B cell (primary cell): ENCODE measurements around the gene RARB. TPM values are rescaled to one million over a fixed set of nuclear protein-coding genes. Genes with fewer than 3 reads are reported as not detected.

Source experiments
- ATAC-seq: fragments of 200-7000 bp; cut with Tn5 transposase; one replicate; pipeline ENCODE4 v1.10.0; 2021; ENCODE audit warnings: low read depth, mild to moderate bottlenecking, moderate number of reproducible peaks, moderate library complexity
- CTCF ChIA-PET: fragments of 350-600 bp; sonication (Branson Sonifier 250); formaldehyde crosslinking; loops from one replicate; lab custom pipeline; 2021; ENCODE audit warnings: antibody characterized with exemption, inconsistent platforms; lab: Charles Lee
- POLR2A ChIA-PET: fragments of 350-600 bp; sonication (Branson Sonifier 250); formaldehyde crosslinking; loops from one replicate; lab custom pipeline; 2021; ENCODE audit warnings: antibody characterized with exemption; lab: Charles Lee
- DNase-seq: peaks from one replicate; pipeline ENCODE4 v3.0.0; 2013
- H2AFZ ChIP-seq: 2 replicates; pipeline ENCODE4 v1.6.1; 2012; ENCODE audit warnings: mild to moderate bottlenecking, low read depth, low read length; ENCODE audit not compliant: insufficient read depth, poor library complexity, severe bottlenecking
- H3K27ac ChIP-seq, 2 donors: 1 replicate in 1 of 2; 2 replicates in 1 of 2; pipeline ENCODE4 v1.5.1; 2012 to 2013; ENCODE audit warnings: low read length in 2 of 2, mild to moderate bottlenecking in 2 of 2, moderate library complexity in 1 of 2
- H3K27me3 ChIP-seq, 4 experiments: fragments of 200-600 bp in 1 of 4; sonication (generic) in 1 of 4; replicated peaks in 1 of 4; 1 replicate in 2 of 4; 2 replicates in 2 of 4; pipeline versions ENCODE4 v1.6.1 to v1.7.0; 2013 to 2016; ENCODE audit warnings: low read length in 3 of 4, mild to moderate bottlenecking in 2 of 4, mixed read lengths in 1 of 4, moderate library complexity in 1 of 4; ENCODE audit not compliant: insufficient read depth in 4 of 4, control insufficient read depth in 3 of 4; ENCODE audit errors: control extremely low read depth in 1 of 4
- H3K36me3 ChIP-seq, 2 experiments: replicated peaks in 1 of 2; 1 replicate in 1 of 2; 2 replicates in 1 of 2; pipeline versions ENCODE4 v1.6.1 to v1.7.1; 2013; ENCODE audit warnings: low read length in 1 of 2; ENCODE audit not compliant: insufficient read depth in 2 of 2, control insufficient read depth in 1 of 2; ENCODE audit errors: control extremely low read depth in 1 of 2, extremely low read depth in 1 of 2
- H3K4me1 ChIP-seq, 2 donors: fragments of 200-600 bp in 1 of 2; sonication (generic) in 1 of 2; 1 replicate in 1 of 2; 2 replicates in 1 of 2; pipeline versions ENCODE4 v1.5.1 to v1.6.1; 2013 to 2017; ENCODE audit warnings: low read length in 2 of 2; ENCODE audit not compliant: control insufficient read depth in 2 of 2, insufficient read depth in 2 of 2
- H3K4me2 ChIP-seq: replicated peaks from 2 replicates; pipeline ENCODE3; 2012; ENCODE audit warnings: mild to moderate bottlenecking, low read depth, low read length; ENCODE audit not compliant: poor library complexity, severe bottlenecking
- H3K4me3 ChIP-seq, 5 experiments: fragments of 200-600 bp in 1 of 5; sonication (generic) in 1 of 5; 1 replicate in 3 of 5; 2 replicates in 2 of 5; pipeline versions ENCODE4 v1.5.1 to v1.7.0; 2011 to 2016; ENCODE audit warnings: low read length in 4 of 5, mild to moderate bottlenecking in 4 of 5, low read depth in 2 of 5, control low read depth in 1 of 5, moderate library complexity in 1 of 5; ENCODE audit not compliant: insufficient read depth in 1 of 5; ENCODE audit errors: control extremely low read depth in 1 of 5, extremely low read depth in 1 of 5
- H3K79me2 ChIP-seq: fragments of 200-600 bp; sonication (generic); one replicate; pipeline ENCODE4 v1.6.0; 2016; ENCODE audit warnings: low read length; ENCODE audit not compliant: control insufficient read depth, insufficient read depth
- H3K9ac ChIP-seq: fragments of 200-600 bp; sonication (generic); 2 replicates; pipeline ENCODE4 v1.6.1; 2017; ENCODE audit warnings: mild to moderate bottlenecking, low read length, moderate library complexity
- H3K9me3 ChIP-seq, 3 donors: one replicate each; pipeline versions ENCODE4 v1.6.1 to v1.7.1; 2013; ENCODE audit warnings: low read length in 2 of 3; ENCODE audit not compliant: control insufficient read depth in 2 of 3, insufficient read depth in 1 of 3; ENCODE audit errors: control extremely low read depth in 1 of 3
- H4K20me1 ChIP-seq: 2 replicates; pipeline ENCODE4 v1.6.0; 2012; ENCODE audit warnings: mild to moderate bottlenecking, low read length; ENCODE audit not compliant: insufficient read depth, control insufficient read depth, poor library complexity, severe bottlenecking
- H3K27ac Mint-ChIP-seq: one replicate; pipeline ENCODE4 v1.8.0; 2021; ENCODE audit warnings: mixed read lengths
- H3K27me3 Mint-ChIP-seq: one replicate; pipeline ENCODE4 v1.8.0; 2021; ENCODE audit warnings: mixed read lengths
- H3K4me1 Mint-ChIP-seq: one replicate; pipeline ENCODE4 v1.8.0; 2021; ENCODE audit warnings: mixed read lengths
- H3K4me3 Mint-ChIP-seq: one replicate; pipeline ENCODE4 v1.8.0; 2021; ENCODE audit warnings: mixed read lengths
- H3K9me3 Mint-ChIP-seq: one replicate; pipeline ENCODE4 v1.8.0; 2022; ENCODE audit warnings: mixed read lengths; ENCODE audit not compliant: insufficient read depth
- CTCF ChIP-seq: fragments of 200-600 bp; IDR thresholded peaks from one replicate; pipeline ENCODE4 v1.8.0; 2022; ENCODE audit warnings: antibody characterized with exemption, mild to moderate bottlenecking
- EZH2 ChIP-seq: IDR thresholded peaks from 2 replicates; pipeline ENCODE4 v1.6.1; 2012; ENCODE audit warnings: borderline replicate concordance, low read depth, mild to moderate bottlenecking, moderate library complexity, low read length; ENCODE audit not compliant: insufficient read depth, poor library complexity, severe bottlenecking
- WGBS: methylation state at CpG from one replicate; pipeline ENCODE4 v1.1.5; 2013; ENCODE audit warnings: missing lambda C conversion rate; ENCODE audit not compliant: insufficient coverage; 5-methylcytosine and 5-hydroxymethylcytosine counted together
- intact Hi-C: fragments of 100-400 bp; cut with micrococcal nuclease; formaldehyde crosslinking; loops from one replicate; pipeline ENCODE4 v1.10.0; 2022
- polyA plus RNA-seq: library from polyadenylated mRNA; depleted of rRNA; stranded (reverse); fragments of >200 nt; gene quantifications from 2 replicates; pipeline ENCODE4 v1.2.3, GENCODE V29; 2012
- total RNA-seq, 2 donors: library from RNA; stranded (reverse); fragments of 120-200 nt in 1 of 2; gene quantifications; 1 replicate in 1 of 2; 2 replicates in 1 of 2; pipeline versions ENCODE4 v1.2.3 to v1.2.4, GENCODE V29; 2013 to 2022

RARB gene
- total and polyA plus RNA-seq, 2 donors (not counting 1 experiment from before 2014, with no cell fraction given), result not detected

- H3K27ac Mint-ChIP-seq, result no peak overlapping the region
- TF ChIP-seq EZH2 (no peak), CTCF (no peak)
- peaks cover 0 to 3% (median 0%) of the 10 kb centered on the region in 3 donors for H3K9me3 ChIP-seq
- H3K9me3 Mint-ChIP-seq, result no peaks in the 10 kb centered on the region
- DNase-seq (no peak), ATAC-seq (no peak)
- no peaks in the 10 kb centered on the region for H3K4me1 Mint-ChIP-seq
- CTCF ChIA-PET, result no interaction called here
- no peak overlapping the region for H3K27ac ChIP-seq
- H4K20me1 ChIP-seq, result no peaks in the 10 kb centered on the region
- no CpG with 5 or more reads among the region's 1 CpG for WGBS
- no peak overlapping the region for H3K4me3 ChIP-seq
- no peak overlapping the region for H3K9ac ChIP-seq
- H3K4me1 ChIP-seq, result no peaks in the 10 kb centered on the region
- no peak overlapping the region for H3K4me3 Mint-ChIP-seq
- intact Hi-C loops, result no loop called here
- H2AFZ ChIP-seq, result no peak overlapping the region
- no peaks in the 10 kb centered on the region for H3K36me3 ChIP-seq
- no peaks in the 10 kb centered on the region for H3K79me2 ChIP-seq
- H3K27me3 ChIP-seq, result peaks cover 0 to 2% (median 0%) of the 10 kb centered on the region in 4 experiments
- no peak overlapping the region for H3K4me2 ChIP-seq
- peaks cover 19% of the 10 kb centered on the region for H3K27me3 Mint-ChIP-seq
- POLR2A ChIA-PET, result no interaction called here
Measured at GRCh38 chr3:25547943-25548674, 120.0 kb downstream of the RARB start.

GRCh38 chr3:25548836-25549235 lies 120.8 kb downstream of the RARB start:
- Histone ChIP-seq H3K4me3 (no peak overlapping the region), H3K79me2 (no peaks in the 10 kb centered on the region), H4K20me1 (no peaks in the 10 kb centered on the region), H3K9me3 (peaks cover 0 to 3% (median 0%) of the 10 kb centered on the region in 3 donors), H2AFZ (no peak overlapping the region), H3K4me2 (no peak overlapping the region), H3K27me3 (peaks cover 0 to 2% (median 0%) of the 10 kb centered on the region in 4 experiments), H3K36me3 (no peaks in the 10 kb centered on the region), H3K27ac (no peak overlapping the region), H3K4me1 (no peaks in the 10 kb centered on the region), H3K9ac (no peak overlapping the region)
- 100% methylated on average over 1 of the region's 2 CpGs for WGBS
- H3K4me1 Mint-ChIP-seq, result no peaks in the 10 kb centered on the region
- ATAC-seq, result no peak
- H3K27ac Mint-ChIP-seq, result no peak overlapping the region
- TF ChIP-seq CTCF, result no peak
- no peak for TF ChIP-seq EZH2
- no peak for DNase-seq
- no peak overlapping the region for H3K4me3 Mint-ChIP-seq
- peaks cover 15% of the 10 kb centered on the region for H3K27me3 Mint-ChIP-seq
- POLR2A ChIA-PET, result no interaction called here
- H3K9me3 Mint-ChIP-seq, result no peaks in the 10 kb centered on the region
- intact Hi-C loops, result no loop called here
- CTCF ChIA-PET, result no interaction called here
